Measurements from ENCODE around the gene HEYL. TPM values are rescaled to one million over a fixed set of nuclear protein-coding genes. Genes with fewer than 3 reads are reported as not detected.

Gene HEYL
- total and polyA plus RNA-seq, 2 donors (not counting 1 experiment from before 2014, with no cell fraction given): 1.3 TPM; not detected in 1

GRCh38 chr1:39575191-39576015 lies 64.0 kb downstream of the HEYL start:
- H3K27me3 ChIP-seq (ENCODE audit: control insufficient read depth, insufficient read depth, low read length): no peaks in the 10 kb centered on the region
- peaks cover 60% of the 10 kb centered on the region for H3K79me2 ChIP-seq (ENCODE audit: control insufficient read depth, insufficient read depth, low read length)
- peaks cover 5% of the 10 kb centered on the region for H3K4me1 ChIP-seq (ENCODE audit: control insufficient read depth, extremely low read depth, insufficient read depth, low read length)
- H3K4me2 ChIP-seq (ENCODE audit: extremely low read depth, insufficient read depth, low read length): peak overlapping the region; percentile 92
- H3K27ac ChIP-seq (ENCODE audit: insufficient read depth, low read length): peak overlapping the region; percentile 83
- H3K4me3 ChIP-seq (replicated peaks in 1 of 4; ENCODE audit: control extremely low read depth in 1 of 4, insufficient read depth in 1 of 4, low read depth in 3 of 4, low read length in 4 of 4): peak overlapping the region; percentile 71 to 95 (median 81)
- TF ChIP-seq CTCF (conservative IDR thresholded peaks at IDR 0.05 in 1 of 2, IDR thresholded peaks at IDR 0.05 in 1 of 2; ENCODE audit: low read depth in 1 of 2, low read length in 2 of 2) (no peak), EZH2 (IDR thresholded peaks at IDR 0.05; ENCODE audit: low read length, missing control alignments) (no peak)
- peaks cover 11% of the 10 kb centered on the region for H4K20me1 ChIP-seq (ENCODE audit: control insufficient read depth, extremely low read depth, insufficient read depth, low read length)
- peaks cover 16% of the 10 kb centered on the region for H3K36me3 ChIP-seq (ENCODE audit: control insufficient read depth, insufficient read depth, low read length)
- peak overlapping the region; percentile 86 for H3K9ac ChIP-seq (ENCODE audit: insufficient read depth, low read length)
- peak; percentile 63 to 73 for DNase-seq (ENCODE audit: low read depth in 2 of 2)
- no peak overlapping the region for H2AFZ ChIP-seq (ENCODE audit: low read length)
- no peaks in the 10 kb centered on the region for H3K9me3 ChIP-seq (ENCODE audit: control insufficient read depth, insufficient read depth, low read depth, low read length)

- H3K4me2 ChIP-seq (ENCODE audit: extremely low read depth, insufficient read depth, low read length): peak overlapping the region; percentile 92
- no peaks in the 10 kb centered on the region for H3K27me3 ChIP-seq (ENCODE audit: control insufficient read depth, insufficient read depth, low read length)
- H3K4me3 ChIP-seq (replicated peaks in 1 of 4; ENCODE audit: control extremely low read depth in 1 of 4, insufficient read depth in 1 of 4, low read depth in 3 of 4, low read length in 4 of 4): peak overlapping the region; percentile 71 to 95 (median 81)
- H3K9ac ChIP-seq (ENCODE audit: insufficient read depth, low read length): no peak overlapping the region
- TF ChIP-seq EZH2 (IDR thresholded peaks at IDR 0.05; ENCODE audit: low read length, missing control alignments): no peak
- peaks cover 5% of the 10 kb centered on the region for H3K4me1 ChIP-seq (ENCODE audit: control insufficient read depth, extremely low read depth, insufficient read depth, low read length)
- H3K79me2 ChIP-seq (ENCODE audit: control insufficient read depth, insufficient read depth, low read length): peaks cover 64% of the 10 kb centered on the region
- H3K36me3 ChIP-seq (ENCODE audit: control insufficient read depth, insufficient read depth, low read length): peaks cover 21% of the 10 kb centered on the region
- no peak overlapping the region for H2AFZ ChIP-seq (ENCODE audit: low read length)
- peak overlapping the region; percentile 83 for H3K27ac ChIP-seq (ENCODE audit: insufficient read depth, low read length)
- no peaks in the 10 kb centered on the region for H3K9me3 ChIP-seq (ENCODE audit: control insufficient read depth, insufficient read depth, low read depth, low read length)
- peak; percentile 19 for DNase-seq (ENCODE audit: low read depth in 2 of 2)
- peaks cover 11% of the 10 kb centered on the region for H4K20me1 ChIP-seq (ENCODE audit: control insufficient read depth, extremely low read depth, insufficient read depth, low read length)
Observed at GRCh38 chr1:39574646-39575045, 64.8 kb downstream of the HEYL start.

Other genes with a start within 250 kb of the HEYL start
- 0.26 and 0.33 TPM in 2 replicates for gene BMP8A, start 148.0 kb downstream of the HEYL start, total RNA-seq
- gene BMP8A, start 148.0 kb downstream of the HEYL start, polyA plus RNA-seq: 0.41 TPM in 1 of 2 replicates, not detected in the other
- 229 and 276 TPM in 2 replicates for gene PABPC4, start 62.9 kb downstream of the HEYL start, total RNA-seq
- gene PABPC4, start 62.9 kb downstream of the HEYL start, polyA plus RNA-seq: 102 and 141 TPM in 2 replicates
- not detected in 2 replicates for gene NT5C1A, start 32.5 kb upstream of the HEYL start, total RNA-seq
- gene NT5C1A, start 32.5 kb upstream of the HEYL start, polyA plus RNA-seq: not detected in 2 replicates
- gene HPCAL4, start 51.8 kb upstream of the HEYL start, total RNA-seq: not detected in 2 replicates
- gene HPCAL4, start 51.8 kb upstream of the HEYL start, polyA plus RNA-seq: not detected in 2 replicates
- gene PPIE, start 99.2 kb upstream of the HEYL start, total RNA-seq: 32.9 and 38.8 TPM in 2 replicates
- 58.8 and 59.5 TPM in 2 replicates for gene PPIE, start 99.2 kb upstream of the HEYL start, polyA plus RNA-seq
- gene OXCT2, start 131.7 kb upstream of the HEYL start, total RNA-seq: 5.4 and 6.4 TPM in 2 replicates
- gene OXCT2, start 131.7 kb upstream of the HEYL start, polyA plus RNA-seq: 0.62 and 1.0 TPM in 2 replicates
- not detected in 2 replicates for gene BMP8B, start 149.2 kb upstream of the HEYL start, total RNA-seq
- 0.01 TPM in 1 of 2 replicates, not detected in the other for gene BMP8B, start 149.2 kb upstream of the HEYL start, polyA plus RNA-seq
- 19.5 and 20.3 TPM in 2 replicates for gene TRIT1, start 243.9 kb upstream of the HEYL start, total RNA-seq
- 9.7 and 17.2 TPM in 2 replicates for gene TRIT1, start 243.9 kb upstream of the HEYL start, polyA plus RNA-seq

All from fibroblast of lung (primary cell).